OCI-LY3 (cell line): Measurements from ENCODE around the gene MOGAT3.

Source experiments
- CTCF ChIP-seq: fragments of 200-600, 300-600 bp; sonication (generic); IDR thresholded peaks from 2 replicates; pipeline ENCODE4 v1.5.1; 2014; ENCODE audit warnings: antibody characterized with exemption, low read length, low read depth
- EZH2phosphoT487 ChIP-seq: fragments of 200-600 bp; shearing (Covaris generic); IDR thresholded peaks from 2 replicates; pipeline ENCODE4 v1.6.1; 2018; ENCODE audit warnings: antibody characterized with exemption, mixed run types, low read depth

GRCh38 chr7:101169110-101169837, 31.6 kb downstream of the MOGAT3 start:
- TF ChIP-seq CTCF (no peak), EZH2phosphoT487 (no peak)
